Fibroblast of lung (primary cell): Measurements from ENCODE around the gene HTRA2. TPM values are rescaled to one million over a fixed set of nuclear protein-coding genes. Genes with fewer than 3 reads are reported as not detected.
A peak's percentile ranks its signal among the peaks of the same experiment; 100 is the strongest.
"Not testable (repeated sequence)": the region's sequence is repeated elsewhere in the genome, so short reads cannot be mapped to it uniquely, and the experiment has no call there.

Source experiments
- DNase-seq, 2 donors: peaks; one replicate each; pipeline versions ENCODE4 v3.0.0 to v3.0.0-alpha.2; 2010; ENCODE audit warnings: low read depth in 2 of 2
- H2AFZ ChIP-seq: 2 replicates; pipeline ENCODE4 v1.5.1; 2012; ENCODE audit warnings: low read length, control low read depth, inconsistent platforms
- H3K27ac ChIP-seq: 2 replicates; pipeline ENCODE4 v1.5.1; 2011; ENCODE audit warnings: low read length, control low read depth; ENCODE audit not compliant: insufficient read depth
- H3K27me3 ChIP-seq: 2 replicates; pipeline ENCODE4 v1.5.1; 2011; ENCODE audit warnings: mild to moderate bottlenecking, low read length; ENCODE audit not compliant: control insufficient read depth, insufficient read depth
- H3K36me3 ChIP-seq: 2 replicates; pipeline ENCODE4 v1.5.1; 2011; ENCODE audit warnings: low read length; ENCODE audit not compliant: control insufficient read depth, insufficient read depth
- H3K4me1 ChIP-seq: 2 replicates; pipeline ENCODE4 v1.5.1; 2011; ENCODE audit warnings: low read length; ENCODE audit not compliant: control insufficient read depth, insufficient read depth; ENCODE audit errors: extremely low read depth
- H3K4me2 ChIP-seq: 2 replicates; pipeline ENCODE4 v1.5.1; 2011; ENCODE audit warnings: low read length, control low read depth; ENCODE audit not compliant: insufficient read depth; ENCODE audit errors: extremely low read depth
- H3K4me3 ChIP-seq, 4 experiments: fragments of 200-600 bp in 1 of 4; sonication (generic) in 1 of 4; replicated peaks in 1 of 4; 2 replicates each; pipeline ENCODE4 v1.5.1; 2011 to 2016; ENCODE audit warnings: low read length in 4 of 4, low read depth in 3 of 4, mild to moderate bottlenecking in 3 of 4, control low read depth in 2 of 4, inconsistent platforms in 1 of 4, mixed read lengths in 1 of 4; ENCODE audit not compliant: insufficient read depth in 1 of 4; ENCODE audit errors: control extremely low read depth in 1 of 4
- H3K79me2 ChIP-seq: 2 replicates; pipeline ENCODE4 v1.5.1; 2012; ENCODE audit warnings: mild to moderate bottlenecking, low read length, inconsistent platforms; ENCODE audit not compliant: control insufficient read depth, insufficient read depth
- H3K9ac ChIP-seq: 2 replicates; pipeline ENCODE4 v1.5.1; 2011; ENCODE audit warnings: mild to moderate bottlenecking, low read length, control low read depth; ENCODE audit not compliant: insufficient read depth
- H3K9me3 ChIP-seq: 2 replicates; pipeline ENCODE4 v1.5.1; 2012; ENCODE audit warnings: low read depth, low read length; ENCODE audit not compliant: control insufficient read depth, insufficient read depth
- H4K20me1 ChIP-seq: 2 replicates; pipeline ENCODE4 v1.5.1; 2011; ENCODE audit warnings: low read length; ENCODE audit not compliant: control insufficient read depth, insufficient read depth; ENCODE audit errors: extremely low read depth
- EZH2 ChIP-seq: IDR thresholded peaks from 2 replicates; pipeline ENCODE4 v1.5.1; 2012; ENCODE audit warnings: low read length, control low read depth, mild to moderate bottlenecking; ENCODE audit errors: missing control alignments
- polyA plus RNA-seq, 2 donors: library from polyadenylated mRNA; depleted of rRNA in 1 of 2; stranded (reverse) in 1 of 2; unstranded in 1 of 2; fragments of >200 nt; gene quantifications; 2 replicates each; pipeline ENCODE4 v1.2.1, GENCODE V29; 2011 to 2012; ENCODE audit warnings: missing spikeins in 1 of 2
- total RNA-seq: library from RNA; depleted of rRNA; stranded (reverse); fragments of >200 nt; gene quantifications from 2 replicates; pipeline ENCODE4 v1.2.1, GENCODE V29; 2014
- TF ChIP-seq, protein P1 (sequence below), 2 donors: IDR thresholded peaks in 1 of 2; conservative IDR thresholded peaks in 1 of 2; 1 replicate in 1 of 2; 2 replicates in 1 of 2; pipeline ENCODE4 v1.5.1; 2011 to 2012; ENCODE audit warnings: low read length in 2 of 2, control low read depth in 1 of 2, inconsistent platforms in 1 of 2, low read depth in 1 of 2, mild to moderate bottlenecking in 1 of 2

The HTRA2 gene
- total and polyA plus RNA-seq, 2 donors (not counting 1 experiment from before 2014, with no cell fraction given), result 18.8 to 45.7 TPM

DNA sequence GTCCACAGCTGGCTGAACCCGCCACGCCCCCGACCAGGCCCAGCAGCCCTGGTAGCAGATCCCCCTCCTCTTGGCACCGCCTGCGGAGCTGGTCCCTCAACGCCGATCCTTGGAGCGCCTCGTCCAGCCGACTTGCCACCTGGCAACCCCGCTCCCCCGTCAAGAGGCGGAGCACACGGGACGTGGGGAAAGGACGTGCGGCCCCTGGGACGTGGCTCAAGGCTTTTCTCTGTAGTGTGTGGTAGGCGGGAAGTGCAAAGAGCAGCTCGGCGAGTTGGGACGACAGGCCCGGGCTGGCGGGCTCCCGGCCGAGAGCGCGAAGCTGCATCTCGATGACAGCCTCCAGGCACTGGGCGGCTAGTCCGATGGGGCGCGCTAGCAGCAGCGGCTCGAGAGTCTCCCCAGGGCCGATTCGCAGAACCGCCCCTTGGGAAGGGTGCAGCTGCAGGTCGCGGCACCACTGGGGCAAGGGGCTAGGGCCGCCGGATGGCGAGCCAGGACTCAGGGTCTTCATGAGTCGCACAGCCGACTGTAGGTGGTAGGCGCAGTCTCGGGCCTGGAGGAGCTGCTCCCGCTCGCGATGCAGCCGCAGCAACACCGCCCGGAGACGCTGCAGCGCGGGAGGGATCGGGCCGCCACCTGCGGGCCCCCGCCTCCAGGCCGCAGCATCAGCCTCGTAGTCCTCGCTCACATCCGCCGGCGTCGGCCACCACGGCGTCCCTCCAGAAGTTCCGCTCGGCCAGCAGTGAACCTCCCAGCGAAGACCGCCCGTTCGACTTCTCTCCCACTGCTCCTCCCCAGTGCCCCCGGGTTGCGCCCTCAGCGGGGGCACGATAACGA is 47.6 kb upstream of the HTRA2 start:
- H3K4me2 ChIP-seq, result peak overlapping the region; percentile 92
- H3K9me3 ChIP-seq, result no peaks in the 10 kb centered on the region
- peak overlapping the region; percentile 85 for H3K27ac ChIP-seq
- H4K20me1 ChIP-seq, result no peaks in the 10 kb centered on the region
- H3K79me2 ChIP-seq, result peaks cover 24% of the 10 kb centered on the region
- H3K36me3 ChIP-seq, result peaks cover 8% of the 10 kb centered on the region
- peak overlapping the region; percentile 74 for H3K9ac ChIP-seq
- H2AFZ ChIP-seq, result peak overlapping the region; percentile 94
- H3K4me3 ChIP-seq, result peak overlapping the region; percentile 74 to 99 (median 86)
- DNase-seq, result peak in 1 of 2 donors; percentile 36
- H3K27me3 ChIP-seq, result no peaks in the 10 kb centered on the region
- peaks cover 8% of the 10 kb centered on the region for H3K4me1 ChIP-seq
- TF ChIP-seq, protein P1, sequence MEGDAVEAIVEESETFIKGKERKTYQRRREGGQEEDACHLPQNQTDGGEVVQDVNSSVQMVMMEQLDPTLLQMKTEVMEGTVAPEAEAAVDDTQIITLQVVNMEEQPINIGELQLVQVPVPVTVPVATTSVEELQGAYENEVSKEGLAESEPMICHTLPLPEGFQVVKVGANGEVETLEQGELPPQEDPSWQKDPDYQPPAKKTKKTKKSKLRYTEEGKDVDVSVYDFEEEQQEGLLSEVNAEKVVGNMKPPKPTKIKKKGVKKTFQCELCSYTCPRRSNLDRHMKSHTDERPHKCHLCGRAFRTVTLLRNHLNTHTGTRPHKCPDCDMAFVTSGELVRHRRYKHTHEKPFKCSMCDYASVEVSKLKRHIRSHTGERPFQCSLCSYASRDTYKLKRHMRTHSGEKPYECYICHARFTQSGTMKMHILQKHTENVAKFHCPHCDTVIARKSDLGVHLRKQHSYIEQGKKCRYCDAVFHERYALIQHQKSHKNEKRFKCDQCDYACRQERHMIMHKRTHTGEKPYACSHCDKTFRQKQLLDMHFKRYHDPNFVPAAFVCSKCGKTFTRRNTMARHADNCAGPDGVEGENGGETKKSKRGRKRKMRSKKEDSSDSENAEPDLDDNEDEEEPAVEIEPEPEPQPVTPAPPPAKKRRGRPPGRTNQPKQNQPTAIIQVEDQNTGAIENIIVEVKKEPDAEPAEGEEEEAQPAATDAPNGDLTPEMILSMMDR (conservative IDR thresholded peaks at IDR 0.05 in 1 of 2, IDR thresholded peaks at IDR 0.05 in 1 of 2; ENCODE audit: low read depth in 1 of 2, low read length in 2 of 2), result no peak
- no peak for TF ChIP-seq EZH2

DNA sequence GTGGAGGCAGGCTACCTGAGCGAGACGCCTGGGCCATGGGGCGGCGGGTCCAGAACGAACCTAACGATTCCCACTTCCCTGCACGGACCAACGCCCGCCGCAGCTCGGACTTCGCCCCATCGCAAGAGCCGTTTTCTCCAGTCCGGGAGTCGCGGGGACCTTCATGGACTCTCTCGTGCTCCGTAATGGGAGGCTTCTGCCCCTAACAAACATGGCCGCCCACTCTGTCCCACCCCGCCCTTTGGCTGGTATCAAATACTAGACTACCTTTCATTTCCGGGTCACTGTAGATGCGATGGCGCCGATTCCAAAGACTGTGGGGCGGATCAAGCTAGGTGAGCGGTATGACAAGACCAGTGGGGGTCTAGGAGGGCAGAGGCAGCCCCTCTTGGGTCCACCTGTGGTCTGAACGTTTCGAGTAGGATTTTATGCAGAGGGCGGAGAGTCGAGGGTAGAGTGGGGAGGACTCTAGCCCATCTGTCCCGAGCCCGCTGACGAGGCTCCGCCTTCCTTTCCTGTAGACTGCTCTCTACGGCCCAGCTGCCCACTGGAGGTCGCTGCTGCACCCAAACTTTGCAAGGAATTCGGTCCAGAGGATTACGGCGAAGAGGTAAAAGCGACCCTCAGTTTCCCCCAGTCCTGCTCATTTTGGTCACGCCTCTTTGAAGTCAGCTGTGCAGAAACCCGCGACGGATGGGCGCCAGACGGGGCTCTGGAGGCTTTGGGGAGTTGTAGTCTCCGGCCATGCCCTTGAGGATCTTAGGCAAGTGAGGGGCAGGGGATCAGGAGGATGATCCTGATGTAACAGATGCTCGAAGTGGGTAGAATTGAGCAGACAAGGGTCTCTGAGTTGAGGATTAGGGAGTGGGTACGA is 46.7 kb upstream of the HTRA2 start, which contains the start of the genes CCDC142 and TTC31:
TSS of gene CCDC142 (minus strand) at position 198 of the 874 bp plus-strand sequence. CDS start at position 37, 161 bp downstream.
TSS of gene TTC31 (plus strand) at position 281 of the 874 bp plus-strand sequence. CDS start at position 296, 15 bp downstream.
- peak within 1 kb of the TSS; percentile 85 for H3K27ac ChIP-seq
- no peaks in the 10 kb centered on the region for H4K20me1 ChIP-seq
- DNase-seq, result peak; percentile 93 to 96
- peak within 1 kb of the TSS; percentile 74 for H3K9ac ChIP-seq
- peak within 1 kb of the TSS; percentile 99 for H2AFZ ChIP-seq
- H3K79me2 ChIP-seq, result peaks cover 24% of the 10 kb centered on the region
- TF ChIP-seq, protein P1 (conservative IDR thresholded peaks at IDR 0.05 in 1 of 2, IDR thresholded peaks at IDR 0.05 in 1 of 2; ENCODE audit: low read depth in 1 of 2, low read length in 2 of 2), result peak; percentile 85 to 89
- TF ChIP-seq EZH2, result no peak
- H3K36me3 ChIP-seq, result peaks cover 8% of the 10 kb centered on the region
- H3K27me3 ChIP-seq, result no peaks in the 10 kb centered on the region
- peak within 1 kb of the TSS; percentile 74 to 99 (median 86) for H3K4me3 ChIP-seq
- peaks cover 11% of the 10 kb centered on the region for H3K4me1 ChIP-seq
- no peaks in the 10 kb centered on the region for H3K9me3 ChIP-seq
- peak within 1 kb of the TSS; percentile 98 for H3K4me2 ChIP-seq

DNA sequence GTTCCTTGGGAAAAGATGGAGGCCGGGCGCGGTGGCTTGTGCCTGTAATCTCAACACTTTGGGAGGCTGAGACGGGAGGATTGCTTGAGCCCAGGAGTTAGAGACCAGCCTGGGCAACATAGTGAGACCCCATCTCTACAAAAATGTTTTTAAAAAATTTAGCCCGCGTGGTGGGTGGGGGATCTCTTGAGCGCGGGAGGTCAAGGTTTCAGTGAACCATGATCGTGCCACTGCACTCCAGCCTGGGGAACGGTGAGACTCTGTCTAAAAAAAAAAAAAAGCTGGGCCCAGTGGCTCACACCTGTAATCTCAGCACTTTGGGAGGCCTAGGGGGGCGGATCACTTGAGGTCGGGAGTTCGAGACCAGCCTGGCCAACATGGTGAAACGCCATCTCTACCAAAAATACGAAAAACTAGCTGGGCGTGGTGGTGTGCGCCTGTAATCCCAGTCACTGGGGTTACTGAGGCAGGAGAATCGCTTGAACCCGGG is 46.0 kb upstream of the HTRA2 start:
- H3K27me3 ChIP-seq, H3K27ac ChIP-seq, H3K9me3 ChIP-seq, H3K36me3 ChIP-seq, DNase-seq, H4K20me1 ChIP-seq: not testable (repeated sequence)
- H2AFZ ChIP-seq, result peak overlapping the region; percentile 79
- H3K4me1 ChIP-seq, result peaks cover 11% of the 10 kb centered on the region
- H3K4me2 ChIP-seq, result peak overlapping the region; percentile 98
- peaks cover 24% of the 10 kb centered on the region for H3K79me2 ChIP-seq
- H3K9ac ChIP-seq, result peak overlapping the region; percentile 45
- H3K4me3 ChIP-seq, result peak overlapping the region; percentile 74 to 99 (median 86)
